COLO829 (cell line): ENCODE data around the gene USB1.

ENCODE experiments used
- DNase-seq: peaks from one replicate; pipeline ENCODE4 v3.0.0; 2012; ENCODE audit warnings: low spot score

Gene USB1

GRCh38 chr16:58000706-58001676, at the start of gene USB1:
Gene USB1, plus strand, starts transcription at chr16:58001407. Its CDS starts 77 bp downstream, at chr16:58001484.
- peak; percentile 85 for DNase-seq

- no peak for DNase-seq
Observed at GRCh38 chr16:57952909-57953308, 48.3 kb upstream of the USB1 start.

- DNase-seq: no peak
Observed at GRCh38 chr16:57953857-57954256, 47.4 kb upstream of the USB1 start.

- no peak for DNase-seq
Observed at GRCh38 chr16:57955572-57956188, 45.5 kb upstream of the USB1 start.

GRCh38 chr16:57956270-57956808, 44.9 kb upstream of the USB1 start:
- DNase-seq: no peak

- no peak for DNase-seq
Observed at GRCh38 chr16:57956924-57957672, 44.1 kb upstream of the USB1 start.

- DNase-seq: no peak
Observed at GRCh38 chr16:57957673-57958392, 43.4 kb upstream of the USB1 start.

- no peak for DNase-seq
Observed at GRCh38 chr16:57958544-57958943, 42.7 kb upstream of the USB1 start.

GRCh38 chr16:57959121-57959520, 42.1 kb upstream of the USB1 start:
- no peak for DNase-seq

GRCh38 chr16:57959804-57960203, 41.4 kb upstream of the USB1 start:
- no peak for DNase-seq

GRCh38 chr16:57960310-57960709, 40.9 kb upstream of the USB1 start:
- no peak for DNase-seq

GRCh38 chr16:57960826-57961472, 40.3 kb upstream of the USB1 start:
- DNase-seq: no peak

GRCh38 chr16:57961538-57961937, 39.7 kb upstream of the USB1 start:
- no peak for DNase-seq

GRCh38 chr16:57962046-57962445, 39.2 kb upstream of the USB1 start:
- DNase-seq: no peak

GRCh38 chr16:57962756-57963155, 38.5 kb upstream of the USB1 start:
- no peak for DNase-seq

- no peak for DNase-seq
Observed at GRCh38 chr16:57964157-57964700, 37.0 kb upstream of the USB1 start.

GRCh38 chr16:57966204-57966771, 34.9 kb upstream of the USB1 start:
- no peak for DNase-seq

GRCh38 chr16:57966986-57967385, 34.2 kb upstream of the USB1 start:
- no peak for DNase-seq

GRCh38 chr16:57967916-57968315, 33.3 kb upstream of the USB1 start:
- DNase-seq: no peak

GRCh38 chr16:57969451-57970123, 31.6 kb upstream of the USB1 start:
- DNase-seq: no peak
